ENCODE data around the gene B3GLCT.

The B3GLCT gene

GRCh38 chr13:31349156-31349555 is 149.4 kb downstream of the B3GLCT start:
- FAIRE-seq: no peak
- DNase-seq (ENCODE audit: insufficient read length, low spot score): no peak
- TF ChIP-seq POLR2A (IDR thresholded peaks at IDR 0.05; ENCODE audit: low read depth, low read length): no peak

- no peak for DNase-seq (ENCODE audit: insufficient read length, low spot score)
- no peak for TF ChIP-seq POLR2A (IDR thresholded peaks at IDR 0.05; ENCODE audit: low read depth, low read length)
- no peak for FAIRE-seq
These were observed 150.8 kb downstream of the B3GLCT start for GRCh38 chr13:31350560-31350959.

GRCh38 chr13:31351376-31351775 is 151.6 kb downstream of the B3GLCT start:
- no peak for TF ChIP-seq POLR2A (IDR thresholded peaks at IDR 0.05; ENCODE audit: low read depth, low read length)
- FAIRE-seq: no peak
- DNase-seq (ENCODE audit: insufficient read length, low spot score): no peak

GRCh38 chr13:31352467-31352866 is 152.7 kb downstream of the B3GLCT start:
- DNase-seq (ENCODE audit: insufficient read length, low spot score) (no peak), FAIRE-seq (no peak)
- no peak for TF ChIP-seq POLR2A (IDR thresholded peaks at IDR 0.05; ENCODE audit: low read depth, low read length)

- DNase-seq (ENCODE audit: insufficient read length, low spot score): no peak
- FAIRE-seq: no peak
- no peak for TF ChIP-seq POLR2A (IDR thresholded peaks at IDR 0.05; ENCODE audit: low read depth, low read length)
These were observed 155.2 kb downstream of the B3GLCT start for GRCh38 chr13:31355001-31355400.

- TF ChIP-seq POLR2A (IDR thresholded peaks at IDR 0.05; ENCODE audit: low read depth, low read length): no peak
- FAIRE-seq (no peak), DNase-seq (ENCODE audit: insufficient read length, low spot score) (no peak)
These were observed 157.2 kb downstream of the B3GLCT start for GRCh38 chr13:31356991-31357390.

- no peak for TF ChIP-seq POLR2A (IDR thresholded peaks at IDR 0.05; ENCODE audit: low read depth, low read length)
- FAIRE-seq (no peak), DNase-seq (ENCODE audit: insufficient read length, low spot score) (no peak)
These were observed 157.8 kb downstream of the B3GLCT start for GRCh38 chr13:31357581-31357980.

GRCh38 chr13:31361673-31362072 is 161.9 kb downstream of the B3GLCT start:
- TF ChIP-seq POLR2A (IDR thresholded peaks at IDR 0.05; ENCODE audit: low read depth, low read length): no peak
- DNase-seq (ENCODE audit: insufficient read length, low spot score) (no peak), FAIRE-seq (no peak)

GRCh38 chr13:31365630-31366029 is 165.9 kb downstream of the B3GLCT start:
- FAIRE-seq: no peak
- TF ChIP-seq POLR2A (IDR thresholded peaks at IDR 0.05; ENCODE audit: low read depth, low read length): no peak
- DNase-seq (ENCODE audit: insufficient read length, low spot score): no peak

GRCh38 chr13:31367410-31367809 is 167.6 kb downstream of the B3GLCT start:
- DNase-seq (ENCODE audit: insufficient read length, low spot score): no peak
- no peak for FAIRE-seq
- no peak for TF ChIP-seq POLR2A (IDR thresholded peaks at IDR 0.05; ENCODE audit: low read depth, low read length)

- no peak for FAIRE-seq
- no peak for DNase-seq (ENCODE audit: insufficient read length, low spot score)
- TF ChIP-seq POLR2A (IDR thresholded peaks at IDR 0.05; ENCODE audit: low read depth, low read length): no peak
These were observed 169.4 kb downstream of the B3GLCT start for GRCh38 chr13:31369213-31369612.

GRCh38 chr13:31372454-31372853 is 172.7 kb downstream of the B3GLCT start:
- DNase-seq (ENCODE audit: insufficient read length, low spot score) (no peak), FAIRE-seq (no peak)
- TF ChIP-seq POLR2A (IDR thresholded peaks at IDR 0.05; ENCODE audit: low read depth, low read length): no peak

GRCh38 chr13:31374682-31375081 is 174.9 kb downstream of the B3GLCT start:
- no peak for FAIRE-seq
- TF ChIP-seq POLR2A (IDR thresholded peaks at IDR 0.05; ENCODE audit: low read depth, low read length): no peak
- DNase-seq (ENCODE audit: insufficient read length, low spot score): no peak

GRCh38 chr13:31377946-31378345 is 178.2 kb downstream of the B3GLCT start:
- no peak for FAIRE-seq
- no peak for TF ChIP-seq POLR2A (IDR thresholded peaks at IDR 0.05; ENCODE audit: low read depth, low read length)
- DNase-seq (ENCODE audit: insufficient read length, low spot score): no peak

GRCh38 chr13:31380715-31381114 is 180.9 kb downstream of the B3GLCT start:
- no peak for TF ChIP-seq POLR2A (IDR thresholded peaks at IDR 0.05; ENCODE audit: low read depth, low read length)
- DNase-seq (ENCODE audit: insufficient read length, low spot score) (no peak), FAIRE-seq (no peak)
